ENCODE data around the gene PPP1R14C.

GRCh38 chr6:150209415-150209814 is 66.6 kb downstream of the PPP1R14C start:
- TF ChIP-seq POLR2A (IDR thresholded peaks at IDR 0.05) (no peak), EP300 (IDR thresholded peaks at IDR 0.05) (no peak), CTCF (IDR thresholded peaks at IDR 0.05) (no peak), POLR2AphosphoS5 (IDR thresholded peaks at IDR 0.05) (no peak)
